GM12891 (cell line): Measurements from ENCODE around the gene PPM1E.

ENCODE experiments used
- PAX5 ChIP-seq: IDR thresholded peaks from 2 replicates; pipeline ENCODE4 v1.6.1; 2011; ENCODE audit warnings: low read length, moderate library complexity, mild to moderate bottlenecking; ENCODE audit not compliant: insufficient read depth, severe bottlenecking
- POLR2A ChIP-seq: IDR thresholded peaks from 2 replicates; pipeline ENCODE4 v1.6.1; 2011; ENCODE audit warnings: low read depth, low read length, control low read depth
- POLR2AphosphoS5 ChIP-seq: IDR thresholded peaks from 2 replicates; pipeline ENCODE4 v1.6.1; 2011; ENCODE audit warnings: low read depth, low read length, control low read depth
- POU2F2 ChIP-seq: IDR thresholded peaks from 2 replicates; pipeline ENCODE4 v1.6.1; 2011; ENCODE audit warnings: low read depth, mild to moderate bottlenecking, control low read depth, low read length, moderate library complexity
- SPI1 ChIP-seq: IDR thresholded peaks from 2 replicates; pipeline ENCODE4 v1.6.1; 2011; ENCODE audit warnings: low read depth, low read length, control low read depth
- TAF1 ChIP-seq: IDR thresholded peaks from 2 replicates; pipeline ENCODE4 v1.6.1; 2011; ENCODE audit warnings: low read depth, low read length, control low read depth

DNA sequence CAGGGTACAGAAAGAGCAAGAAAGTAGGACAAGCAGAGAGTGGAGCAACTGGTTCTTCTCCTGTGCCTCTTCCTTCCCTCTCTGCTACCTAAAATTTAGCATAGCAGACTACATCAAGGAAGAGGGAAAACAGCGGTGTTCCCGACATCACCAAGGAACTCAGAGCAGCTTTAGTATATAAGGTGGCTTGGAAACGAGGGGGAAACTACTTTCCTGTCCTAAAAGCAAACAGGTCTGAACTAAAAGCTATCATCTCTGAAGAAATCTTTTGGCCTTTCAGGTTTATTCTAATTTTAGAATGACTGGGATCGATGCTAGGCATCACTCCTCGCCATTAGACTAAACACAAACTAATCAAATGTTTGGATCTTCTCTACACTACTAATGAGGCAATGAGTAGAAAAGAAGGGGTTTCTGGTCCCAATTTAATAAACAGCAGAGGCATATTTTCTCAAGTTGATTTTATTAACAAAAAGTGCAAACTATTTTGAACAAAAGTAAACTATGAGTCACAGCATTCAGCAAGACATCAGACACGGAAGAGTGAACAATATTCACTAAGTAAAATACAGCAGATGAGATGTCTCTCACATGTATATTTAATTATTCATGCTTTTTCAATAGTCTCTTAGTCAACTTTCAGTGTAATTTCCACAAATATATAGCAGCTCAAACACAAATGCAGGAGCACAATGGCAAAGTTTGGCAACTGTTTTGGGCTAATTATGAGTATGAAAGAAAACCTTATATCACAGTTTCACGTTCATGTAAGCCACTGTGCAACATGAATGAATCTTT lies 242.3 kb downstream of the PPM1E start:
- TF ChIP-seq POLR2AphosphoS5: no peak
- no peak for TF ChIP-seq POLR2A
- no peak for TF ChIP-seq TAF1
- TF ChIP-seq SPI1: no peak
- no peak for TF ChIP-seq POU2F2
- no peak for TF ChIP-seq PAX5
